MM.1S (cell line): Measurements from ENCODE around the gene MRPL46.

Experiments
- CTCF ChIP-seq: fragments of 300-600 bp; sonication (generic); IDR thresholded peaks from 2 replicates; pipeline ENCODE4 v1.5.1; 2016; ENCODE audit warnings: antibody characterized with exemption, low read length, mixed read lengths
- EZH2 ChIP-seq: fragments of 300-600 bp; sonication (generic); optimal IDR thresholded peaks from 2 replicates; pipeline ENCODE3; 2017; ENCODE audit warnings: low read depth, mild to moderate bottlenecking, antibody characterized with exemption, low read length, mixed read lengths

- no peak for TF ChIP-seq CTCF
- no peak for TF ChIP-seq EZH2
Observed at GRCh38 chr15:88419830-88420229, 47.4 kb downstream of the MRPL46 start.
